Measurements from ENCODE around the gene CCDC3.
"Not testable (repeated sequence)": the region's sequence is repeated elsewhere in the genome, so short reads cannot be mapped to it uniquely, and the experiment has no call there.

Gene CCDC3

DNA sequence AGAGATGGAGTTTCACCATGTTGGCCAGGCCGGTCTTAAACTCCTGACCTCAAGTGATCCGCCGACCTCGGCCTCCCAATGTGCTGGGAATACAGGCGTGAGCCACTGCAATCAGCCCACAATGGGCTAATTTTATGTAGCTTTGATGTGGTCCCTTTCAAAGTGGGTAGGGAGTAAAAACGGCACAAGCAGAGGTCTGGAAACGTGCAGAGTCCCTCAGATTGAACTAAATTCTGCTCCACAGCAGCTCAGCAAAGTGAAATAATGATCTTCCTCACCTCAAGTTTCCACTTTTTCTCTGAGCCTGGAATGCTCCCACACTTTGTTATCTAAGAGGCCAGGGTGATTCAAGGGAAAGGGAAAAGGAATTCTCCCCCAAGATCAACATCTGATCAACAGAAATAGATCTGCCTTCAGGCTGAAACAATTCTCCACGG lies 6.1 kb downstream of the CCDC3 start:
- peaks cover 8% of the 10 kb centered on the region for H3K27me3 ChIP-seq (ENCODE audit: control insufficient read depth, insufficient read depth, low read length)
- no peak overlapping the region for H3K4me3 ChIP-seq (ENCODE audit: low read length)
- no peaks in the 10 kb centered on the region for H3K36me3 ChIP-seq (ENCODE audit: control insufficient read depth, insufficient read depth, low read length)
- H3K9me3 ChIP-seq (ENCODE audit: control insufficient read depth, low read length): no peaks in the 10 kb centered on the region
- H3K4me1 ChIP-seq (ENCODE audit: control insufficient read depth, insufficient read depth, low read length): peaks cover 5% of the 10 kb centered on the region
- H3K9ac ChIP-seq (ENCODE audit: low read length): no peak overlapping the region

GRCh38 chr10:12993595-12993994 lies 7.9 kb downstream of the CCDC3 start:
- Histone ChIP-seq H3K4me1 (ENCODE audit: control insufficient read depth, insufficient read depth, low read length) (peaks cover 5% of the 10 kb centered on the region), H3K9ac (ENCODE audit: low read length) (no peak overlapping the region), H3K36me3 (ENCODE audit: control insufficient read depth, insufficient read depth, low read length) (no peaks in the 10 kb centered on the region), H3K9me3 (ENCODE audit: control insufficient read depth, low read length) (no peaks in the 10 kb centered on the region), H3K4me3 (ENCODE audit: low read length) (no peak overlapping the region), H3K27me3 (ENCODE audit: control insufficient read depth, insufficient read depth, low read length) (no peaks in the 10 kb centered on the region)

GRCh38 chr10:12985347-12985746 lies 16.2 kb downstream of the CCDC3 start:
- Histone ChIP-seq H3K27me3 (ENCODE audit: control insufficient read depth, insufficient read depth, low read length) (no peaks in the 10 kb centered on the region), H3K4me3 (ENCODE audit: low read length) (no peak overlapping the region), H3K4me1 (ENCODE audit: control insufficient read depth, insufficient read depth, low read length) (no peaks in the 10 kb centered on the region), H3K9ac (ENCODE audit: low read length) (no peak overlapping the region), H3K9me3 (ENCODE audit: control insufficient read depth, low read length) (no peaks in the 10 kb centered on the region), H3K36me3 (ENCODE audit: control insufficient read depth, insufficient read depth, low read length) (no peaks in the 10 kb centered on the region)

GRCh38 chr10:12984165-12984747 lies 17.3 kb downstream of the CCDC3 start:
- Histone ChIP-seq H3K4me1 (ENCODE audit: control insufficient read depth, insufficient read depth, low read length) (no peaks in the 10 kb centered on the region), H3K27me3 (ENCODE audit: control insufficient read depth, insufficient read depth, low read length) (no peaks in the 10 kb centered on the region), H3K36me3 (ENCODE audit: control insufficient read depth, insufficient read depth, low read length) (no peaks in the 10 kb centered on the region), H3K4me3 (ENCODE audit: low read length) (no peak overlapping the region), H3K9ac (ENCODE audit: low read length) (no peak overlapping the region), H3K9me3 (ENCODE audit: control insufficient read depth, low read length) (no peaks in the 10 kb centered on the region)

- not testable (repeated sequence) for H3K4me1 ChIP-seq (ENCODE audit: control insufficient read depth, insufficient read depth, low read length); H3K9me3 ChIP-seq (ENCODE audit: control insufficient read depth, low read length); H3K36me3 ChIP-seq (ENCODE audit: control insufficient read depth, insufficient read depth, low read length); H3K4me3 ChIP-seq (ENCODE audit: low read length); H3K9ac ChIP-seq (ENCODE audit: low read length); H3K27me3 ChIP-seq (ENCODE audit: control insufficient read depth, insufficient read depth, low read length)
Observed at GRCh38 chr10:12983568-12983967, 17.9 kb downstream of the CCDC3 start.

- Histone ChIP-seq H3K9ac (ENCODE audit: low read length) (no peak overlapping the region), H3K9me3 (ENCODE audit: control insufficient read depth, low read length) (no peaks in the 10 kb centered on the region), H3K36me3 (ENCODE audit: control insufficient read depth, insufficient read depth, low read length) (no peaks in the 10 kb centered on the region), H3K4me1 (ENCODE audit: control insufficient read depth, insufficient read depth, low read length) (no peaks in the 10 kb centered on the region), H3K27me3 (ENCODE audit: control insufficient read depth, insufficient read depth, low read length) (no peaks in the 10 kb centered on the region), H3K4me3 (ENCODE audit: low read length) (no peak overlapping the region)
Observed at GRCh38 chr10:12981570-12981969, 19.9 kb downstream of the CCDC3 start.

DNA sequence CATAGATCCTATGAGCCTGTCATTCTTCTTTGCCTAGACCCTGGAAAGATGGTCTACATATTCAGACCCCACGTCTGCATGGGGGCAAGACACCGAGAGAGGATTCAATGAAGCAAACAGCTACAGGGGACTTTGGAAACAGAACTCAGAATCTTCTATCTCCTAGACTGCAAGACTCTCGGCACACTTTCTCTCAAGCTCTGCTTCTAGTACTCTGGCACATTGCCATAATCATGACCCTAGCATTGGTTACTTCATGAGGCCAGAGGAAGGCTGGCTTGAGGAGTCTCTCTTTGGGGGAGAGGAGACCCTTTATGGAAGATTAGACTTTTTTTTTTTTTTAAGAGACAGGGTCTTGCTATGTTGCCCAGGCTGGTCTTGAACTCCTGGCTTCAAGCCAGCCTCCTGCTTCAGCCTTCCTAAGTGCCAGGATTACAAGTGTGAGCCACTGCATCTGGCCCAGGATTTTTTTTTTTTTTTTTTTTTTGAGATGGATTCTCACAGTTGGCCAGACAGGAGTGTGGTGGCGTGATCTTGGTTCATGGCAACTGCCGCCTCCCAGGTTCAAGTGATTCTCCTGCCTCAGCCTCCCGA lies 20.7 kb downstream of the CCDC3 start:
- Histone ChIP-seq H3K4me3 (ENCODE audit: low read length) (no peak overlapping the region), H3K27me3 (ENCODE audit: control insufficient read depth, insufficient read depth, low read length) (no peaks in the 10 kb centered on the region), H3K9ac (ENCODE audit: low read length) (no peak overlapping the region), H3K4me1 (ENCODE audit: control insufficient read depth, insufficient read depth, low read length) (no peaks in the 10 kb centered on the region), H3K36me3 (ENCODE audit: control insufficient read depth, insufficient read depth, low read length) (no peaks in the 10 kb centered on the region), H3K9me3 (ENCODE audit: control insufficient read depth, low read length) (no peaks in the 10 kb centered on the region)

- Histone ChIP-seq H3K4me1 (ENCODE audit: control insufficient read depth, insufficient read depth, low read length) (no peaks in the 10 kb centered on the region), H3K27me3 (ENCODE audit: control insufficient read depth, insufficient read depth, low read length) (no peaks in the 10 kb centered on the region), H3K36me3 (ENCODE audit: control insufficient read depth, insufficient read depth, low read length) (no peaks in the 10 kb centered on the region), H3K4me3 (ENCODE audit: low read length) (no peak overlapping the region), H3K9ac (ENCODE audit: low read length) (no peak overlapping the region), H3K9me3 (ENCODE audit: control insufficient read depth, low read length) (no peaks in the 10 kb centered on the region)
Observed at GRCh38 chr10:12980102-12980661, 21.3 kb downstream of the CCDC3 start.

DNA sequence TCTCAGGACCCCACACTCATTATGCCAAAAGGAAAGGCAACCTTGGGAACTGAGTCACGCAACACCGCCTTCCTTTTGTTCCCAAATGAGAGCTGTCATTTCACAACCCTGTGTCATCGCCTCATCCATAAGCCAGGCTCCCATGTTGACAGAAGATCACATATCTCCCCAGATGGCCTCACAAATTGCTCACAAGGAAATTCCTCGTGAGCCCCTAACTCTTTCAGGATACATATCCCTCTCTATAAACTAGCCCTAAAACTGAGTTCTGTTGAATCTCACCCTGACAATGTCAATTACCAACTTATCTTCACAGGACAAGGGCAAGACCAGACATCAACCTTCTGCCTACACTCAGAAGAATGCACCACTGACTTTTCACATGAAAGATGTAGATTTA lies 22.6 kb downstream of the CCDC3 start:
- Histone ChIP-seq H3K27me3 (ENCODE audit: control insufficient read depth, insufficient read depth, low read length) (no peaks in the 10 kb centered on the region), H3K36me3 (ENCODE audit: control insufficient read depth, insufficient read depth, low read length) (no peaks in the 10 kb centered on the region), H3K9ac (ENCODE audit: low read length) (no peak overlapping the region), H3K4me3 (ENCODE audit: low read length) (no peak overlapping the region), H3K4me1 (ENCODE audit: control insufficient read depth, insufficient read depth, low read length) (no peaks in the 10 kb centered on the region), H3K9me3 (ENCODE audit: control insufficient read depth, low read length) (no peaks in the 10 kb centered on the region)

GRCh38 chr10:12975906-12976305 lies 25.6 kb downstream of the CCDC3 start:
- Histone ChIP-seq H3K9me3 (ENCODE audit: control insufficient read depth, low read length) (no peaks in the 10 kb centered on the region), H3K27me3 (ENCODE audit: control insufficient read depth, insufficient read depth, low read length) (no peaks in the 10 kb centered on the region), H3K4me1 (ENCODE audit: control insufficient read depth, insufficient read depth, low read length) (no peaks in the 10 kb centered on the region), H3K4me3 (ENCODE audit: low read length) (no peak overlapping the region), H3K9ac (ENCODE audit: low read length) (no peak overlapping the region), H3K36me3 (ENCODE audit: control insufficient read depth, insufficient read depth, low read length) (no peaks in the 10 kb centered on the region)

DNA sequence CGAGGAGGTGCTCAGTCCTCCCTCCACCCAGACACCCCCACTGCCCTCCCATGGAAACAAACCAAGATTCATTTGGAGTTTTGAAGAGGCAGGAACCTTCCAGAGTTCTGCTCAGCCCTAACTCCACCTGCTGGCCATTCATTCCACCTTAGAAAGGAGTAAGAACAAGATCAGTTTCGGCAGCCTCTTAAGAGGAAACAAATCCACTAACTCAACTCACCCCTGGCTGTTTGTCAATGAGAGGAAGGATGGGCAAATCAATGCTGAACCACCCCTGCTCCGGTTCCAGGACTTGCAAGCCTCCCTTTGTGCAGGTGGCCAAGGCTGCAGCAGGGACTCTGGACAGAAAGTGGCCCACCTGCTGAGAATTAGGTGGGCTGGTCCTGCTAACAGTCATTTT lies 26.2 kb downstream of the CCDC3 start:
- no peak overlapping the region for H3K4me3 ChIP-seq (ENCODE audit: low read length)

GRCh38 chr10:12974491-12975199 lies 26.9 kb downstream of the CCDC3 start:
- Histone ChIP-seq H3K9me3 (ENCODE audit: control insufficient read depth, low read length) (no peaks in the 10 kb centered on the region), H3K4me1 (ENCODE audit: control insufficient read depth, insufficient read depth, low read length) (no peaks in the 10 kb centered on the region), H3K36me3 (ENCODE audit: control insufficient read depth, insufficient read depth, low read length) (no peaks in the 10 kb centered on the region), H3K4me3 (ENCODE audit: low read length) (no peak overlapping the region), H3K9ac (ENCODE audit: low read length) (no peak overlapping the region), H3K27me3 (ENCODE audit: control insufficient read depth, insufficient read depth, low read length) (no peaks in the 10 kb centered on the region)

More for the DNA sequence above, 26.2 kb downstream of the CCDC3 start:
- Histone ChIP-seq H3K36me3 (ENCODE audit: control insufficient read depth, insufficient read depth, low read length) (no peaks in the 10 kb centered on the region), H3K9ac (ENCODE audit: low read length) (no peak overlapping the region), H3K27me3 (ENCODE audit: control insufficient read depth, insufficient read depth, low read length) (no peaks in the 10 kb centered on the region), H3K9me3 (ENCODE audit: control insufficient read depth, low read length) (no peaks in the 10 kb centered on the region), H3K4me1 (ENCODE audit: control insufficient read depth, insufficient read depth, low read length) (no peaks in the 10 kb centered on the region)

Measured in mucosa of stomach (tissue), 1 donor.